HCT116 (cell line): Measurements from ENCODE around the gene RIPK3.

Experiments
- FOSL1 ChIP-seq: IDR thresholded peaks from 2 replicates; pipeline ENCODE4 v1.6.1; 2012; ENCODE audit warnings: low read depth
- SIN3A ChIP-seq: IDR thresholded peaks from 2 replicates; pipeline ENCODE4 v1.6.1; 2012; ENCODE audit warnings: low read depth
- TF ChIP-seq, protein P1 (sequence below), 3 experiments: fragments of 200-600 bp in 1 of 3; sonication (generic) in 1 of 3; IDR thresholded peaks in 2 of 3; conservative IDR thresholded peaks in 1 of 3; 2 replicates each; pipeline ENCODE4 v1.5.1; 2012 to 2017; ENCODE audit warnings: low read depth in 2 of 3, low read length in 2 of 3, antibody characterized with exemption in 1 of 3, borderline replicate concordance in 1 of 3, control low read depth in 1 of 3, mild to moderate bottlenecking in 1 of 3, mixed read lengths in 1 of 3, mixed run types in 1 of 3, moderate library complexity in 1 of 3; ENCODE audit not compliant: insufficient read depth in 1 of 3
- TF ChIP-seq, protein P2 (sequence below): IDR thresholded peaks from 2 replicates; pipeline ENCODE4 v1.6.1; 2012

DNA sequence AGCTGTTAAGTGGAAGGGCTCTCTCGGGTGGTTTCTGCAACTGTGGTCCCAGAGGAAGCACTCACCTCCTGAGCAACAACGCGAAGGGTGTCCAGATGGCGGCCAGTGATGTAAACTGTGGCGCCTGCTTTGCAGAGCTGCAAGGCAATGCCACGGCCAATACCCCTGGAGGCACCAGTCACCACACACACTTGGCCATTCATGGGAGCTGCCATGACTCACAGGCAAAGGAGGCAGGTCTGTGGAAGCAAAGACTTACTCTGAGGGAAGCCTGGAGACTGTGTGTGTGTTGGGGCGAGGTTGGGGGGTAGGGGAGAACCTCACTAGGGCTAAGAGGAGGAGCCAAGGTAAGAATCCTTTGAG, 40.9 kb downstream of the RIPK3 start:
- TF ChIP-seq FOSL1 (no peak), SIN3A (no peak)
- TF ChIP-seq, protein P1, sequence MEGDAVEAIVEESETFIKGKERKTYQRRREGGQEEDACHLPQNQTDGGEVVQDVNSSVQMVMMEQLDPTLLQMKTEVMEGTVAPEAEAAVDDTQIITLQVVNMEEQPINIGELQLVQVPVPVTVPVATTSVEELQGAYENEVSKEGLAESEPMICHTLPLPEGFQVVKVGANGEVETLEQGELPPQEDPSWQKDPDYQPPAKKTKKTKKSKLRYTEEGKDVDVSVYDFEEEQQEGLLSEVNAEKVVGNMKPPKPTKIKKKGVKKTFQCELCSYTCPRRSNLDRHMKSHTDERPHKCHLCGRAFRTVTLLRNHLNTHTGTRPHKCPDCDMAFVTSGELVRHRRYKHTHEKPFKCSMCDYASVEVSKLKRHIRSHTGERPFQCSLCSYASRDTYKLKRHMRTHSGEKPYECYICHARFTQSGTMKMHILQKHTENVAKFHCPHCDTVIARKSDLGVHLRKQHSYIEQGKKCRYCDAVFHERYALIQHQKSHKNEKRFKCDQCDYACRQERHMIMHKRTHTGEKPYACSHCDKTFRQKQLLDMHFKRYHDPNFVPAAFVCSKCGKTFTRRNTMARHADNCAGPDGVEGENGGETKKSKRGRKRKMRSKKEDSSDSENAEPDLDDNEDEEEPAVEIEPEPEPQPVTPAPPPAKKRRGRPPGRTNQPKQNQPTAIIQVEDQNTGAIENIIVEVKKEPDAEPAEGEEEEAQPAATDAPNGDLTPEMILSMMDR (IDR thresholded peaks at IDR 0.05 in 2 of 3, conservative IDR thresholded peaks at IDR 0.05 in 1 of 3; ENCODE audit: borderline replicate concordance in 1 of 3, insufficient read depth in 1 of 3, low read depth in 2 of 3, low read length in 2 of 3), result no peak
- TF ChIP-seq, protein P2, sequence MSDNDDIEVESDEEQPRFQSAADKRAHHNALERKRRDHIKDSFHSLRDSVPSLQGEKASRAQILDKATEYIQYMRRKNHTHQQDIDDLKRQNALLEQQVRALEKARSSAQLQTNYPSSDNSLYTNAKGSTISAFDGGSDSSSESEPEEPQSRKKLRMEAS, result no peak
